Left kidney (tissue), 2 donors: ENCODE measurements around the gene MAPK7. TPM values are rescaled to one million over a fixed set of nuclear protein-coding genes. Genes with fewer than 3 reads are reported as not detected.

ENCODE experiments used
- DNase-seq: peaks from one replicate; pipeline ENCODE4 v3.0.0-alpha.2; 2013
- polyA plus RNA-seq: library from polyadenylated mRNA; unstranded; fragments of 120-200 nt; gene quantifications from one replicate; pipeline ENCODE4 v1.2.1, GENCODE V29; 2013; ENCODE audit not compliant: insufficient read length

Gene MAPK7
- polyA plus RNA-seq, 1 donor = 24.4 TPM

DNA sequence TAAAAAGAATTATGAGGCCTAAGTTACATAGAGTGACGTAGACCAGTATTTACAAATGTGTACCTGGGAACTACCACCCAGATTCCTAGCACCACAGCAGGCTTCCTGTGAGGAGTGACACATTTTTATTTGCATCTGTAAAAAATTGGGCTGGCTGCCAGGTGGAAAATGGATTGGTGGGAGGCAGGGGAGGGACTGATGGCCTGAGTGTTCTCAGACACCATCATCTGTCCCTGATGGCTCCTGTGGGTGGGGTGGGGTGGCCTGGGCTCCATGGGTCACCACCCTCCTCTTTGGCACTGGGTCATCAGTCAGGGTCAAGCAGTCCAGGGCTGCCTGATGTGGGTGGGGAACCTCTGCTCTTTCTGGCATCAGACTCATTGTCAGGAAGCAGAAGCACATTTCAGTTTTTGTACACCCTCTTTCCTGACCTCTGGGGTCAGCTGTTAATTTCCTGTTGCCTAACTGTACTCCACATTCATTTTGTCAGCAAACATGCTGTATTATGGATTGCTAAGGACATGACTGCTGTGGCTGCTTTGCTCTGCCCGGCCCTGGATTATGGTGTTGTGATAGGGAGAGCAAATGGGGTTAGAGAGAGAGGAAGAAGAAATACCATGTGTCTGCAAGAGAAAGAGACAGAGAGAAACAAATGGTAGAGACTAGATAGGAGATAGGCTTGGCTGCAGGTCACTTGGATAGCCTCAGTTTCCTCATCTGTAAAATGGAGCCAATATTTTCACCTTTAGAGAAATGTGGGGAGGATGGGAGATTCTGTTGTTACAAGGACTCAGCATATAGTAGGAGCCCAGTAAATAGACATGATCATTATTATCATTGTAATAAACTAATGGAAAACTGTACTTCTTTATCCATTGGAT, 20.2 kb downstream of the MAPK7 start:
- no peak for DNase-seq

DNA sequence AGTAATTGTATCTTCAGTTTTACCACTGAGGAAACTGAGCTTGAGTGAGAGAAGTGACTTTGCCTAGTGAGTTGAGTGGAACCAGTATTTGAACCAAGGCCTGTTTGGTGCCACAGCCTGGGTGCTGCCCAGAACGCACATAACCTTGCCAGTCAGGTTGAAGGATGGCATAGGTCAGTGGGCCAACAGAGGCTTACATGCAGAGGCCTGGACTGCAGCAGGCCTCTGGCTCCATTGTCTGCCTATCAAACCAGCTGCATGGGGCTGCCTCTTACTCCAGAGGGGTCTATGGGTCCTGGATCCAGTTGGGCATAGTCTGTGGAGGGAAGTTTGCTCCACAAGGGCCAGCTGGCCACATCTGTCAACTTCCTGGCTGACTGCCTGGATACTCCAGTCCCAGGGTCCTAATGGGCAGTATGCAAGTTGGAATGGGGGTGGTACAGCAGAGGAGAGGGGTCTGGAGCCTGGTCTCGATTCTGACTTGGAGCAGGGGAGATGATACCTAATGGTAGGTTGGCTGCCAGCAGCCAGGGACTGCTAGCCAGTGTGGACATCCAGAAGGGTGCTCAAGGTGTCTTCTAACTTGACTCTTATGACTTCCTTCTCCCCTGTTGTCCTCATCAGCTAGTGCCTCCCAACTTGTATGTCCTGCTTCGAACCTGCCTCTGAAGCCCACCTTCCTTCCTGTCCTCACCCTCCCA, 21.6 kb downstream of the MAPK7 start:
- no peak for DNase-seq

DNA sequence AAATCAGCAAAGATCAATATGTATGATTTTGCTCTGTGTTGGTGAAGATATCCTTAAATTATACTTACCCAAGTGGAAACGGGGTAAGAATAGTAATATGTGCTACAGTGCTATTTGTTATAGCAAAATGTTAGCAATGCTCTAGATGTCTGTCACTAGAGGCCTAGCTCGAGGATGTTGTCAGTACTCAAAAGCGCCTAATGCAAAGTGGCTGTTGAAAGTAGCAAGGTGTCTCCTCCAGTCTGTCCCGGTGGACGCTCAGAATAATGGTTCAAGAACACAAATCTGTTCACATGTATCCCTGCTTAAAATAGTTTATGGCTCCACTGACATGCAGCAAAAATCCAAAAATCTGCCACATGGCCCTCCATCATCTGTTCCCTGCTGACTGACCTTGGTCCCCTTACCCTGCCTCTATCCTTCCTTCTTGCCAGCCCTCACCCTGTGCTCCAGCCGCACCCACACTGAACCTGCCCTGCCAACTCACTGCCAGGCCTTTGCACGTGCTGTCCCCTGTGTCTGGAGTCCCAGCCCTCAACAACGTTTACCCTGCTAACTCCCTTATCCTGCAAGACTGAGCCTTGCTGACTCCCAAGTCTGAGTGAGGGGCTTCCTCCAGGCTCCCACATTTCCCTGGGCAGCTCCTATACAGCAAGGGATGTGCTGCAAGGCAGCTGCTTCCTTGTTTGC, 23.2 kb downstream of the MAPK7 start:
- no peak for DNase-seq

DNA sequence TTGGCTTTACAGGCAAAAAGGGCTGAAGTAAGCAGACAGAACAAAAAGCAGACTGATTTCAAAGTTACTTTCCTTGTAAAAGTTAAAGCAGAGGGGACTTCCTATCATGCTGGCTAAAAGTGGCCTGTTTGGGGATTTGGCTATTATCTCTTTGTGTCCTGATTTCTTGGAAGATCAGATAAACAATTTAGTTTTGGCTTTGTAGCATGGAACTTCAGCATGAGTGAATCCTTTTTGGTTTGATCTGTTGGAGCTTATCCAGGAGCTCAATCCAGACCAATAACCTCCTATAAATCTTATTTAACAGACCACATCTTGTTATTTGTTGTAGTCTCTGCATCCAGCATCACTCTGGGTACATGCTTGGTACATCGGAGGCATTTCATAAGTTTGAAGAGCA, 23.9 kb downstream of the MAPK7 start:
- no peak for DNase-seq

DNA sequence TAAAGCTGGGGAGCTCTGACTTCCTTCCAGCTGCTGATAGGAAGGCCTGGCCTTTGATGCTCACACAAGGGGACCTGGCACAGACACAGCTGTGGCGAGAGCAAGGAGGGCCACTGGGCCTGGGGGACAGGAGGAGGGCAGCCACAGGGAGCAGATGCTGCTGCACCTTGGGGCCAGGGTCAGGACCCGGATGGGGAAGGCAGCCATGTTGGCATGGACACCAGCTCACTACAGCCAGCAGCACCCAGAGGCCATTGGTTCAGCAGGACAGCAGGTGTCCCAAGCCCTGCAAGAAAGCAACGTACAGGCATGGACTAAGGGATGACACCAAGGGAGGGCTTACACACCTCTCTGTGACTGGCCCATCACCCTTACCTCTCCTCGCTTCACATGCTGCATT, 24.7 kb downstream of the MAPK7 start:
- DNase-seq = no peak

DNA sequence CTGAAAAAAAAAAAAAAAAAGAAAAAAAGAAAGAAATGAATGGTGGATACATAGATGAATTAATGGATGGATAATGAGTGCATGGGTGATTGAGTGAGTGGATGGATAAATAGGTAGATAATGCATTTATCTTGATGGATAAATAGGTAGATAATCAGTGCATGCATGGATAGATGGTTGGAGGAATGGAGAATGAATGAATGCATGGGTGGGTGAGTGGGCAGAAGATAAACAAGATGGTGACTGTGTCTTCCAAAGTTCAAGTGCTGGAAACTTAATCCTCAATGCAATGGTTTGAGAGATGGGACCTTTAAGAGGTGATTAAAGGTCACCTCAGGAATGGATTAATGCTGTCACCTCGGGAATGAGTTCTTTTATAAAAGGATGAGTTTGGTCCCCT, 26.0 kb downstream of the MAPK7 start:
- DNase-seq = no peak

DNA sequence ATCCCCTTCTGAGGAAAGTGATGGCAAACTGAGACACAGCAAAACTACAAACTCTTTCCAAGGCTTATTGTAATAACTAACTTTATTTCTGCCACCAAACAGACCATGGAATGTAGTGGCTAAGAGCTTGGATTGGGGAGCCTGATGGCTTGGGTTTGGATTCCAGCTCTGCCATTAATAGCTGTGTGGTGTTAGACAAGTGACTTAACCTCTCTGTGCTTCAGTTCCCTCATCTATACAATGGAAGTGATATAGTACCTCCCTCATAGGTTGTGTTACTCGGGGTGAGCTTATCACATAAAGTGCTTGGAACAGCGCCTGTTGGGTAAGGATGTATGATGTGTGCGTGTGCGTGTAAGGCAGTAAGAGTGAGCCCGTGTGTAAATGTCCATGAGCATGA, 26.8 kb downstream of the MAPK7 start:
- DNase-seq = no peak

DNA sequence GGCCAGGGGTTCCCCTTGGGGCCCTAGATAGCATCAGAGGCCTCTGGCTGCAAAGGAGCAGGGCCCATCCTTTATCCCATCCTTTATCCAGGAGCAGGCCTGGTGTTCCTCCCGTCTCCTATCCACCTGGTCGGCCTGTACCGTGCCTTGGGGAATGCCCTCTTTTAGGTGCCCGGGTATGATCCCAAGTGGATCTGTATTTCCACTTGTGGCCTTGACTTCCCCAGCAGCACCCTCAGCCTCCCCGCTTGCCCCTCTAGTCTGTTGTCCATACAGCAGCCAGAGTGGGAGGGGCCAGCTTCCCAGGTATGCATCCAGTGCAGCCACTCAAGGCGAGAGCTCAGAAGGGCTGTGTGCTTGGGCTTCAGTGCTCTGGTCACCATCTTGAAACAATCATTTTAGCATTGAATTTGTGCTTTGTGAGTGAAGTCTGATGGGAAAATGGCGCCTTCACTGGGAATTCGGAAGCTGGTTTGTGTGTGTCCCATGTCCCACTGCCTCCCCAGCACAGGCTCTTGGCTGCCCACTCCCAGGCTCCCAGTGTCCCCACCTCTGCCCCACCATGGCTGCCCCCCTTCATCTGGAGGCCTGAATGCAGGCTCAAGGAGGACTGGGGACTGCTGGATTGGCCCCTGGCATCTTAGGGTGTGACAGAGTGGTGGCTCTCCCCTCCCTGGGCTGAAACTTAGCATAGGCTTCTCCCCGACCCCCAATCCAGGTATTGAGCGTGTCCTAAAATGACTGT, 29.5 kb downstream of the MAPK7 start:
- no peak for DNase-seq

DNA sequence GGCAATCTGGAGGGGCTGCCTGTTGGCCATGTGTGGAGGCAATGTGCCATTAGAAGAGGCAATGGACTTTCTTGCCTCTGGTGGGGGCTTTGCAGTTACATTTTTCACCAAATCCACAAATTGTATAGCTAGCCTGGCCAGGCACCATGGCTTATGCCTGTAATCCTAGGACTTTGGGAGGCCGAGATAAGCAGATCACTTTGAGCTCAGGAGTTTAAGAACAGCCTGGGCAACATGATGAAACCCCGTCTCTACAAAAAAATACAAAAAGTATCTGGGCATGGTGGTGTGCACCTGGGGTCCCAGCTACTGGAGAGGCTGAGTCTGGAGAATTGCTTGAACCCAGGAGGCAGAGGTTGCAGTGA, 30.0 kb downstream of the MAPK7 start:
- no peak for DNase-seq

DNA sequence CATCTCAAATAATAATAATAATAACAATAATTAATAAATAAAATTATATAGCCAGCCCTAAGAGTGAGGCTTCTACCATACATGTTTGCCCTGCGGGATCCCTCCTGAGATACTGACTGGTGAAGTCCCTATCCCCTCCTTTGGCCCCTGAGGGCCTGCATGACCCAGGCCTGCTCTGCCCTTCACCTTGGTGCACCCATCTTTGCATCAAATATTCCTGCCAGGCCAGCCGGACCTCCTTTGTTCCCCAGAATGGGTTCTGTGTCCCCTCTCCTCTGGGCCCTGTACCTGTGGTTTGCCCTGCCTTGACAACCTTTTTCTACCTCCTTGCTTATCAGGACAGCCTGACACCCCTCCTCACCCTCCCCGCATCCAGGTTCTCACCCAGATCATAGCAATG, 30.8 kb downstream of the MAPK7 start:
- no peak for DNase-seq

DNA sequence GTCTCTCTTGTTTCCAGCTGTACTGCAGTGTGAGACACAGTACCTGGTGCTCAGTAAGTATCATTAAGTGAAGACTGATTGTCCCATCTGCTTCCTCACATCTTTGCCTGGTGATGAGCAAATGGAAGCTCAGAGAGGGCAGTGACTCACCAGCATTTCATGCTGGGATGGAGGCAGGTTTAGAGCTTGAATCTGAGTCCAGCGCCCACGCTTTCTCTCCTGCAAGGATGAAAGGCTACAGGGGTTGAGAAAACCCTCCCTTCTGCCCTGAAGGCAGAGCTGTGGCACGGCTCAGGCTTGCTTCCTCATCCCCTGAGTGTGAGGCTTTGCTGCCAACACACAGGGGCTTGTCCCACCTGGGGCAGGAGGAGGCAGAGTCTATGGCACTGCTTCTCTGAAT, 31.2 kb downstream of the MAPK7 start:
- DNase-seq = no peak

DNA sequence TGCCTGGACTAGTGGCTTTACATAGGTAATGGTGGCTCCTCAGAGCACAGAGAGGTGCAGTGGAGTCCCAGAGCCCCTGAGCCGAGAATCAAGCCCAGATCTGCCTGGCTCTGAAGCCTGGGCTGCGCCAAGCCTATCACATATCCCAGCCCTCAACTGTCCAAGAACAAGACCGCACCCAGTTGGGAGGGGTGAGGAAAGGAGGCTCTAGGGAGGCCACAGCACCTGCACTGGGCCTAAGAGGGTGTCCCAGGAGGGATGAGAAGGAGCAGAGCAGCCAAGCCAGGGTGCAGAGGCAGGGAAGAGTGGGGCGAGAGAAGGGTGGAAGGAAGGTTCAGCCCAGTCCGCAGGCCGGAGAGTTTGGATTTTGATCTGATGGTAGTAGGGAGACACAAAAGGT, 31.8 kb downstream of the MAPK7 start:
- DNase-seq = no peak

DNA sequence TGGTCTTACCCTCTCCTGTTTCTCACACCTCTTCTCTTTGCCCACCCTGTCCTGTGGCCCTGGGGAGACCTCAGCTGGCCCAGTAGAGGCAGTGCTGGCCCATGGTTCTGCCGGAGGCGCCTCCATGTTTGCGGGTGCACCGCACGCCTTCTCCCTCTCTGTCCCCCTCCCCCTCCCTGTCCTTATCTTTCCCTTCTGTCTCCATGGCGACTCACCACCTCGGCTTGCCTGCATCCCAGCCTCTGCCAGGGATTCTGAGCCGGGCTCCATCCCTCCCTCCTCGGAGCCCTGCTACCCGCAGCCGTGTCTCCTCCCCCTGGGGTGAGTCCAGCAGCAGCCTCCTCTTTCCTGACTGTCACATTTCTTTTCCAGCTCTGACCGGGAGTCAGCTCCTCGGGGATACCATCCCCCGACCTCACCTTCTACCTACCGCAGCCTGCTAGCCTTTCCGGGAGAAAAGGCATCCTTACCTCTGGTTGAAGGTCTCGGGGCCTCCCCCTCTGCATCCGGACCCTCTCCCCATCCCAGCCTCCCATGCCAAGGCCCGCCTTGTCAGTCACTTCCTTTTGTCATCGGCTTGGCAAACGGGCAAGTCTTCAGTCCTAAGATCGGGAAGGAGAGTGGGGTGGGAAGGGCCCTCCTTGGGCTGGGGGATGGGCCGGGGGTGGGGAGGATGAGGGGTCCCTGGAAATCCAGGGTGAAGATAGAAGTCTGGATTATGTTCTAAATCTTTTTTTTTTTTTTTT, 32.8 kb downstream of the MAPK7 start, which contains the start of gene RNF112:
Gene RNF112, plus strand, starts transcription at position 358 of the 746 bp plus-strand sequence. Its CDS starts 177 bp downstream, at position 535.
- no peak for DNase-seq

DNA sequence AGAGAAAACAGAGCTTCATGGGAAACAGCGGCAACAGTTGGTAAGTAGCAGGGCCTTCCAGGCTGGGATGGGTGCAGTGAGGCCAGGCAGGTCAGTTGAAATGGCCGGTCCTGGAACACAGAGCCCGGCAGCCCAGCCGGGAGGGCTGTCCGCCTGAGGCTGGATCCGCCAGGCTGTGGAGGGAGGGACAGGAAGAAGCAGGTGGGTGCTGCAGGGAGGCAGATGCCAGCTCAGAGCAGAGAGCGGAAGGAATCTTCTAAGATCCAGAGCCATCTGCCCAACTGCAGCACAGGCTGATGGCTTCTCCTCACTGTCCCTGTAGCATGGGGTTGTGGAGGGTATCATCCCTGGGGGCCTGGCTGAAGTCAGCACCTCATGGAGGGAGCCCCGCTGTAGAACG, 33.3 kb downstream of the MAPK7 start:
- no peak for DNase-seq

DNA sequence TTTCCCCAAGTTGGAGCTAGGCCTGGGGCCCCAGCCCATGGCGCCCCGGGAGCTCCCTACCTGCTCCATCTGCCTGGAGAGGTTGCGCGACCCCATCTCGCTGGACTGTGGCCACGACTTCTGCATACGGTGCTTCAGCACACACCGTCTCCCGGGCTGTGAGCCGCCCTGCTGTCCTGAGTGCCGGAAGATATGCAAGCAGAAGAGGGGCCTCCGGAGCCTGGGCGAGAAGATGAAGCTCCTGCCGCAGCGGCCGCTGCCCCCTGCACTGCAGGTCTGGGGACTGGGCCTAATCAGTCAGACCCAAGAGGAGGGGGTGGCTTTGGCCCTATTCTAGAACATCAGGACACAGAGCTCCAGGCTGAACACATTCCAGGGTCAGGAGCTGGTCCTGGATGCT, 34.2 kb downstream of the MAPK7 start:
- DNase-seq = no peak

DNA sequence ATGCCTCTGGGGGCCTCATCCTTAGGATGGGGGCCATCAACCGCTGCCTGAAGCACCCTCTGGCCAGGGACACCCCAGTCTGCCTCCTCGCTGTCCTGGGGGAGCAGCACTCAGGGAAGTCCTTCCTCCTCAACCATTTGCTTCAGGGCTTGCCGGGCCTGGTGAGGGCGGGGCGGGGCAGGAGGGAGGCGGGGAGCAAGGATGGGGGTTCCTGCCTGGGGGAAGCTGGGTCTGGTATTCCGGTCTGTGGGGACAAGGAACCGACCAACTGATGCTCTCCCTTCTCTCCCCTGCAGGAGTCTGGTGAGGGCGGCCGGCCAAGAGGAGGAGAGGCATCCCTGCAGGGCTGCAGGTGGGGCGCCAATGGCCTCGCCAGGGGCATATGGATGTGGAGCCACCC, 34.7 kb downstream of the MAPK7 start:
- DNase-seq = no peak

DNA sequence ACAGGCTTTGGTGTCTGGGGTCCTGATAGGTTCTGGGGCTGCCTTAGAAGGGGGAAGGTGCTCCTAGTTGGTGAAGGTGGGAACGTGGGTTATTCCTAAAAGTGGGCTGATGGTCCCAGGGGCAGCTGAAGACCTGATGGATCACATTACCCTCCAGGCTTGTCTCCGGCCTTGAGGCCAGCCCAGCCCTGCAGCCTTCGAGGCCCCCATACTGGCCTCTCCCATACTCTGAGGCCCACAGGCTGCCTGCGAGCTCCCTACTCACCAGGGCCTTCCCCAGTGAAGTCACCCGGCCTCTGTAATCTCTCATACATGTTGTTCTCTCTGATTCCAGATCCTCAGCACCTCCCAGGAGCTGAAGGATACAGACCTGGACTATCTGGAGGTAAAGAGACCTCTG, 35.5 kb downstream of the MAPK7 start:
- no peak for DNase-seq

DNA sequence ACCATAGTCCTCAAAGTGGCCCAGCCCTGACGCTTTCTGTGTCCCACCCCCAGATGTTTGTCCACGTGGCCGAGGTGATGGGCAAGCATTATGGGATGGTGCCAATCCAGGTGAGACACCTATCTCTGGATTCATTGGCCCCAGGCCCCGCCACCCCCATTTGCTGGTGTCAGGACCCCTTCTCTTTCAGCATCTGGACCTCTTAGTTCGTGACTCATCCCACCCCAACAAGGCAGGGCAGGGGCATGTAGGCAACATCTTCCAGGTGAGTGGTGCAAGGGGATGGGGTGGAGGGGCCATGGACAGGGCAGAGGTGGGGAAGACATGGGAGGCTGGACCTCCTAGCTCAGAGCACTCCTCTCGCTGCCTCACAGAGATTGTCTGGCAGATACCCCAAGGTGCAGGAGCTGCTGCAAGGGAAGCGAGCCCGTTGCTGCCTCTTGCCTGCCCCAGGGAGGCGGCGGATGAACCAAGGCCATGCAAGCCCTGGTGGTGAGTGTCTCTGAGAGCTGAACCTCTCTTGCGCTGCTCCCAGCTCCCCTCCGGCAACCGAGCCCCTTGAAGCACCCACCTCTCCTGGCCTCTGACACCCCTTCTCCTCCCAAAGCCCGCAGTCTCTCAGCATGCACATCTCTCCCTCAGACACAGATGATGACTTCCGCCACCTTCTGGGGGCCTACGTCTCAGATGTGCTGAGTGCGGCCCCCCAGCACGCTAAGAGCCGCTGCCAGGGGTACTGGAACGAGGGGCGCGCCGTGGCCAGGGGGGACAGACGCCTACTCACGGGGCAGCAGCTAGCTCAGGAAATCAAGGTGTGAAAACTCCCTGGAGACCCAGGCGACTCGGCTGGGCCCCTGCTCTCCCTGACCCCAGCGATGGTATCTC, 36.3 kb downstream of the MAPK7 start:
- no peak for DNase-seq

DNA sequence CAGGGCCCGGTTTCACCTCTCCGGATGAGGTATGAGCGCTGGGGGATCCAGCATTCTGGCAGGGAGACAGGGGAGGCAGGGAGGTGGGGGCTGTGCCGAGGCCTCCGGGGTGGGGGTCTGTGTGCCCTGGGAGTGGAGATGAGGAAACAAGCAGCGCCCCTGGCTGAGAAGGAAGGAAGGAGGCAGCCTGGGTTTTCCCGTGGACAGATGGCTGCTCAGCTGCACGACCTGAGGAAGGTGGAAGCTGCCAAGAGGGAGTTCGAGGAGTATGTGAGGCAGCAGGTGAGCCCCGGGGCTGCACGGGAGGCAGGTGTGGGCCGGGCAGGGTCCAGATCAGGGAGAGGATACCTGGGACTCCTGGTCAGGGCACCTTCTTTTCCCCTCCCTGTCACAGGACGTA, 37.0 kb downstream of the MAPK7 start:
- no peak for DNase-seq
